ENCODE data around the gene CD63.

The CD63 gene

DNA sequence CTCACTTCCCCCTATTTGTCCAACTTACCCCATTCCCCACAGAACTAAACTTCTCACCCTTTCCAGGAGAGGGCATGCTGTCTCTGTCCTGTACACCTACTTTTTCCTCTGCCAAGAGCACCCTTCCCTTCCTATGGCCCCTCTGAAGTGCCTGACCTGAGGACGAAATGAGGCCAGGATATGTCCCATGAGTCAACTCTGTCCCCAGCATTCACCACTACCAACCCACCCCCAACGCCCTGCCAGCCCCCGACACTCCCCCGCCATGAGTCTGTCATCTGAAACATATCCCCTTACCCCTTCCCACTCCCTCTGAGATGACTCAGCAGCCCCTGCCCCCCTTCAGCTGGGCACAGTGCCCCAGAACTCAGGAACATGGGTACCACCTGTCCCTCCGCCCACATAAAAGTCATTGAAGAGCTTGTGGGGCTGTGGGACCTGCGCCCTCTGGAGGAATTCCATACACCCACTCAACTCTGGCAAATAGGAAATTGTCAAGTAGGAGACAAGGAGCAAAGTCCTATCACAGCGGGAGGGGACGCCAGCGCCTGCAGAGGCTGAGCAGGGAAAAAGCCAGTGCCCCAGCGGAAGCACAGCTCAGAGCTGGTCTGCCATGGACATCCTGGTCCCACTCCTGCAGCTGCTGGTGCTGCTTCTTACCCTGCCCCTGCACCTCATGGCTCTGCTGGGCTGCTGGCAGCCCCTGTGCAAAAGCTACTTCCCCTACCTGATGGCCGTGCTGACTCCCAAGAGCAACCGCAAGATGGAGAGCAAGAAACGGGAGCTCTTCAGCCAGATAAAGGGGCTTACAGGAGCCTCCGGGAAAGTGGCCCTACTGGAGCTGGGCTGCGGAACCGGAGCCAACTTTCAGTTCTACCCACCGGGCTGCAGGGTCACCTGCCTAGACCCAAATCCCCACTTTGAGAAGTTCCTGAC, 47.4 kb downstream of the CD63 start:
- Histone ChIP-seq H3F3A (ENCODE audit: insufficient read depth, low read length) (no peaks in the 10 kb centered on the region), H3K27ac (ENCODE audit: low read length) (no peak overlapping the region), H3K9ac (ENCODE audit: low read length) (no peak overlapping the region), H3K4me1 (ENCODE audit: low read length) (no peaks in the 10 kb centered on the region), H3K79me2 (ENCODE audit: low read length) (no peaks in the 10 kb centered on the region), H3K4me3 (ENCODE audit: low read length) (no peak overlapping the region), H3K27me3 (replicated peaks; ENCODE audit: insufficient read depth, low read length) (peaks cover 5% of the 10 kb centered on the region; the same call in 1 of the 2 replicates), H3K4me2 (ENCODE audit: low read depth, low read length) (no peak overlapping the region), H4K20me1 (ENCODE audit: insufficient read depth, low read length) (no peaks in the 10 kb centered on the region), H3K36me3 (replicated peaks; ENCODE audit: insufficient read depth, low read length) (no peaks in the 10 kb centered on the region), H2AFZ (ENCODE audit: low read length) (no peak overlapping the region), H3K9me3 (replicated peaks; ENCODE audit: insufficient read depth, low read length) (no peaks in the 10 kb centered on the region), H3K9me2 (replicated peaks; ENCODE audit: insufficient read depth, low read length) (no peaks in the 10 kb centered on the region)
- TF ChIP-seq EZH2 (optimal IDR thresholded peaks at IDR 0.05; ENCODE audit: low read depth, low read length) (no peak), EZH2phosphoT487 (IDR thresholded peaks at IDR 0.05; ENCODE audit: low read length) (no peak)
- TF ChIP-seq, protein P1, sequence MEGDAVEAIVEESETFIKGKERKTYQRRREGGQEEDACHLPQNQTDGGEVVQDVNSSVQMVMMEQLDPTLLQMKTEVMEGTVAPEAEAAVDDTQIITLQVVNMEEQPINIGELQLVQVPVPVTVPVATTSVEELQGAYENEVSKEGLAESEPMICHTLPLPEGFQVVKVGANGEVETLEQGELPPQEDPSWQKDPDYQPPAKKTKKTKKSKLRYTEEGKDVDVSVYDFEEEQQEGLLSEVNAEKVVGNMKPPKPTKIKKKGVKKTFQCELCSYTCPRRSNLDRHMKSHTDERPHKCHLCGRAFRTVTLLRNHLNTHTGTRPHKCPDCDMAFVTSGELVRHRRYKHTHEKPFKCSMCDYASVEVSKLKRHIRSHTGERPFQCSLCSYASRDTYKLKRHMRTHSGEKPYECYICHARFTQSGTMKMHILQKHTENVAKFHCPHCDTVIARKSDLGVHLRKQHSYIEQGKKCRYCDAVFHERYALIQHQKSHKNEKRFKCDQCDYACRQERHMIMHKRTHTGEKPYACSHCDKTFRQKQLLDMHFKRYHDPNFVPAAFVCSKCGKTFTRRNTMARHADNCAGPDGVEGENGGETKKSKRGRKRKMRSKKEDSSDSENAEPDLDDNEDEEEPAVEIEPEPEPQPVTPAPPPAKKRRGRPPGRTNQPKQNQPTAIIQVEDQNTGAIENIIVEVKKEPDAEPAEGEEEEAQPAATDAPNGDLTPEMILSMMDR (IDR thresholded peaks at IDR 0.05; ENCODE audit: low read length) = no peak
- DNase-seq = no peak

DNA sequence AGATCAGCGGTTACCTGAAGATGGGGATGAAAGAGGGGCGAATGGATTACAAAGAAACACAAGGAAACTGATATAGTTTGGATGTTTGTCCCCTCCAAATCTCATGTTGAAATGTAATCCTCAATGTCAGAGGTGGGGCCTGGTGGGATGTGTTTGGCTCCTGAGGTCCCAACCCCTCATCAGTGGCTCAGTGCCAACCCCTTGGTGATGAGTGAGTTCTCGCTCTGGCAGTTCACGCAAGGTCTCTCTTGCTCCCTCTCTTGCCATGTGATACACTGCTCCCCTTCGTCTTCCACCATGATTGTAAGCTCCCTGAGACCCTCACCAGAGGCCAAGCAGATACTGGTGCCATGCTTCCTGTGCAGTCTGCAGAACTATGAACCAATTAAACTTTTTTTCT, 49.1 kb downstream of the CD63 start:
- Histone ChIP-seq H3K27ac (ENCODE audit: low read length) (no peak overlapping the region), H3K9me3 (replicated peaks; ENCODE audit: insufficient read depth, low read length) (no peaks in the 10 kb centered on the region), H3F3A (ENCODE audit: insufficient read depth, low read length) (no peaks in the 10 kb centered on the region), H3K79me2 (ENCODE audit: low read length) (no peaks in the 10 kb centered on the region), H2AFZ (ENCODE audit: low read length) (no peak overlapping the region), H3K4me3 (ENCODE audit: low read length) (no peak overlapping the region), H3K9ac (ENCODE audit: low read length) (no peak overlapping the region), H4K20me1 (ENCODE audit: insufficient read depth, low read length) (no peaks in the 10 kb centered on the region), H3K4me2 (ENCODE audit: low read depth, low read length) (no peak overlapping the region), H3K4me1 (ENCODE audit: low read length) (no peaks in the 10 kb centered on the region), H3K27me3 (replicated peaks; ENCODE audit: insufficient read depth, low read length) (peaks cover 5% of the 10 kb centered on the region; the same call in 1 of the 2 replicates), H3K36me3 (replicated peaks; ENCODE audit: insufficient read depth, low read length) (no peaks in the 10 kb centered on the region), H3K9me2 (replicated peaks; ENCODE audit: insufficient read depth, low read length) (no peaks in the 10 kb centered on the region)
- TF ChIP-seq, protein P1 (IDR thresholded peaks at IDR 0.05; ENCODE audit: low read length) = no peak
- TF ChIP-seq EZH2phosphoT487 (IDR thresholded peaks at IDR 0.05; ENCODE audit: low read length) (no peak), EZH2 (optimal IDR thresholded peaks at IDR 0.05; ENCODE audit: low read depth, low read length) (no peak)
- no peak for DNase-seq

DNA sequence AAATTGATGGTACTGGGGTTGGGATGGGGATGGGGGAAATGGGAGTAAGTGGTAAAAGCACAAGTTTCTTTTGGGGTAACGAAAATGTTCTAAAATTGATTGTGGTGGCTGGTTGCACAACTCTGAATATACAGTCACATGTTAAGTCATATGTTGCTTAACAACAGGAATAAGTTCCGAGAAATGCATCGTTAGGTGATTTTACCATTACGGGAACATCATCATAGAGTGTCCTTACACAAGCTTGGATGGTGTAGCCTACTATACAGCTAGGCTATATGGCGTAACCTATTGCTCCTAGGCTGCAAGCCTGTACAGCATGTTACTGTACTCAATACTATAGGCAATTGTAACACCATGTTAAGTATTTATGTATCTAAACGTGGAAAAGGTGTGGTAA, 52.1 kb downstream of the CD63 start:
- Histone ChIP-seq H3K79me2 (ENCODE audit: low read length) (no peaks in the 10 kb centered on the region), H3K9me2 (replicated peaks; ENCODE audit: insufficient read depth, low read length) (no peaks in the 10 kb centered on the region), H3K9me3 (replicated peaks; ENCODE audit: insufficient read depth, low read length) (no peaks in the 10 kb centered on the region), H3K4me3 (ENCODE audit: low read length) (no peak overlapping the region), H3K4me1 (ENCODE audit: low read length) (no peaks in the 10 kb centered on the region), H3K27me3 (replicated peaks; ENCODE audit: insufficient read depth, low read length) (no peaks in the 10 kb centered on the region; the same call in 1 of the 2 replicates), H4K20me1 (ENCODE audit: insufficient read depth, low read length) (no peaks in the 10 kb centered on the region), H3K4me2 (ENCODE audit: low read depth, low read length) (no peak overlapping the region), H2AFZ (ENCODE audit: low read length) (no peak overlapping the region), H3K27ac (ENCODE audit: low read length) (no peak overlapping the region), H3K36me3 (replicated peaks; ENCODE audit: insufficient read depth, low read length) (no peaks in the 10 kb centered on the region), H3K9ac (ENCODE audit: low read length) (no peak overlapping the region), H3F3A (ENCODE audit: insufficient read depth, low read length) (no peaks in the 10 kb centered on the region)
- TF ChIP-seq EZH2 (optimal IDR thresholded peaks at IDR 0.05; ENCODE audit: low read depth, low read length) (no peak), EZH2phosphoT487 (IDR thresholded peaks at IDR 0.05; ENCODE audit: low read length) (no peak)
- TF ChIP-seq, protein P1 (IDR thresholded peaks at IDR 0.05; ENCODE audit: low read length) = no peak
- no peak for DNase-seq

All from MM.1S (cell line).